ENCODE data around the gene ATP1A2.
"Not testable (repeated sequence)": the region's sequence is repeated elsewhere in the genome, so short reads cannot be mapped to it uniquely, and the experiment has no call there.

The ATP1A2 gene

GRCh38 chr1:160126342-160126741 is 10.8 kb downstream of the ATP1A2 start:
- not testable (repeated sequence) for DNase-seq

- no peak for DNase-seq
These were observed 11.8 kb downstream of the ATP1A2 start for GRCh38 chr1:160127381-160127780.

GRCh38 chr1:160127865-160128523 is 12.4 kb downstream of the ATP1A2 start:
- no peak for DNase-seq

DNA sequence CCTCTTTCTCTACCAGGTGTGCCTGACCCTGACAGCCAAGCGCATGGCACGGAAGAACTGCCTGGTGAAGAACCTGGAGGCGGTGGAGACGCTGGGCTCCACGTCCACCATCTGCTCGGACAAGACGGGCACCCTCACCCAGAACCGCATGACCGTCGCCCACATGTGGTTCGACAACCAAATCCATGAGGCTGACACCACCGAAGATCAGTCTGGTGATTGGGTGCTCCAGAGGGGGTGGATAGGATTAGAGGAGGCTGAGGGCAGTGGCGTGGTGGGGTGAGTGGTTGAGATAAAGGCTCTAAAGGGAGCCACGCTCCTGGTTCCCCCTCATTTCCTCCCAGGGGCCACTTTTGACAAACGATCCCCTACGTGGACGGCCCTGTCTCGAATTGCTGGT is 13.1 kb downstream of the ATP1A2 start:
- no peak for DNase-seq

GRCh38 chr1:160129046-160129445 is 13.5 kb downstream of the ATP1A2 start:
- DNase-seq = no peak

GRCh38 chr1:160129558-160129957 is 14.0 kb downstream of the ATP1A2 start:
- DNase-seq = no peak

GRCh38 chr1:160129966-160130365 is 14.4 kb downstream of the ATP1A2 start:
- DNase-seq = no peak

DNA sequence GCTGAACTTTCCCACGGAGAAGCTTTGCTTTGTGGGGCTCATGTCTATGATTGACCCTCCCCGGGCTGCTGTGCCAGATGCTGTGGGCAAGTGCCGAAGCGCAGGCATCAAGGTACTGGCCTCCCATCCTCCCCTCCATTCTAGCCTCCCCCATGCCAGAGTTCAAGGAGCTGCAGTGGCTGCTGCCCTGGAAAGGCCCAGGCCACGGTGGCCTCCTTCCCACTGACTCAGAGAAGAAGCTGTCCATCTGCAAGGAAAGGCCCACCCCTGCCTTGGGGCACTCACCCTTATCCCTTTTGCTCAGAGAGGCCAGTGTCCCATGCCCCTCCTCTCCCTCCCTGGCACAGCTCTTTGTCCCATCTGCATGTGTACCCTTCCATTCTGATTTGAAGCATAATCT is 14.9 kb downstream of the ATP1A2 start:
- no peak for DNase-seq

GRCh38 chr1:160130939-160131338 is 15.4 kb downstream of the ATP1A2 start:
- no peak for DNase-seq

- no peak for DNase-seq
These were observed 16.4 kb downstream of the ATP1A2 start for GRCh38 chr1:160131803-160132565.

DNA sequence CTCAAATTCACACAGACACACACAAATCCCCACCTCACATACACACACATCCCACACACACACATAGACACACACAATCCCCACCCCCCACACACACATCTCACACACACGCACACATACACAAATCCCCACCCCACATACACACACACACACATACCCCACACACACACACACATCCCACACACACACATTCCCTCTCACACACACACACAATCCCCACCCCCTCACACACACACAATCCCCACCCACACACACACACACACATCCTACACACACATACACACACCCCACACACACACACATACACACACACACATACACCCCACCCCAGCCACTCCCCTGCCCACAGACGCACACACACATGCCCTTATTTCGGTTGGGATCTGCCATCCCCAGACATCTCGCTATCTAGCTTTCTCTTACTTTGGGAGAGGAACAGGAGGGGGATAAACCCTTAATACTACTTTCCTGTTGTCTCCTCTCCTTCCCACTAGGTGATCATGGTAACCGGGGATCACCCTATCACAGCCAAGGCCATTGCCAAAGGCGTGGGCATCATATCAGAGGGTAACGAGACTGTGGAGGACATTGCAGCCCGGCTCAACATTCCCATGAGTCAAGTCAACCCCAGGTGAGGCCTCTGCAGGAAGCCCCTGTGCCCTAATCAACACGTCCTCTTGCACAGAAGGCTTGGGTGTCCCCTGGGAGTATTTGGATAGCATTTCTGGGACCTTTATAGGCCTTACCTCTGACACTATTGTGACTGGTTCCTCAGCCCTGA is 18.6 kb downstream of the ATP1A2 start:
- DNase-seq = no peak

DNA sequence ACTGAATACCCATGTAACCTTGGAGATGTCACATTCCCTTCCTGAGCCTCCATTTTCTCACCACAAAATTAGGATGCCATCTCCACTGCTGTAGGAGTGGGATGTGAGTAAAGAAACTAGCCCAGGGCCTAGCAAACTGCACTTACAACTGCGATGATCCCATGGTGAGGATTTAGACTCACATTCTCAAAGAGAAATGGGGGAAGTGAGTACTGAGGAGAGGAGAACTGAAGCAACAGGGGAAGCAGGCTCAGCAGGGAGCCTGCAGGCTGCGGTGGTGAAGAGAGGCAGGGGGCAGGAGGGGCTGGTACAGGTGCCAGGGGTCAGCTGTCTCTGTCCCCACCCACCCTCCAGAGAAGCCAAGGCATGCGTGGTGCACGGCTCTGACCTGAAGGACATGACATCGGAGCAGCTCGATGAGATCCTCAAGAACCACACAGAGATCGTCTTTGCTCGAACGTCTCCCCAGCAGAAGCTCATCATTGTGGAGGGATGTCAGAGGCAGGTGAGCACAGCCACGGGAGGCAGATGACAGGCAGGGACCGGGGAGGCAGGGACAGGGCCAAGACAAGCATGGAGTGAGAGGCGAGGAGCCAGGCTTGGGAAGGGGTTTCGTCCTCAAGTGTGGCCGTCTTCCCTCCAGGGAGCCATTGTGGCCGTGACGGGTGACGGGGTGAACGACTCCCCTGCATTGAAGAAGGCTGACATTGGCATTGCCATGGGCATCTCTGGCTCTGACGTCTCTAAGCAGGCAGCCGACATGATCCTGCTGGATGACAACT is 19.4 kb downstream of the ATP1A2 start:
- DNase-seq = no peak

- no peak for DNase-seq
These were observed 20.8 kb downstream of the ATP1A2 start for GRCh38 chr1:160136121-160136925.

GRCh38 chr1:160136926-160137200 is 21.3 kb downstream of the ATP1A2 start:
- no peak for DNase-seq

DNA sequence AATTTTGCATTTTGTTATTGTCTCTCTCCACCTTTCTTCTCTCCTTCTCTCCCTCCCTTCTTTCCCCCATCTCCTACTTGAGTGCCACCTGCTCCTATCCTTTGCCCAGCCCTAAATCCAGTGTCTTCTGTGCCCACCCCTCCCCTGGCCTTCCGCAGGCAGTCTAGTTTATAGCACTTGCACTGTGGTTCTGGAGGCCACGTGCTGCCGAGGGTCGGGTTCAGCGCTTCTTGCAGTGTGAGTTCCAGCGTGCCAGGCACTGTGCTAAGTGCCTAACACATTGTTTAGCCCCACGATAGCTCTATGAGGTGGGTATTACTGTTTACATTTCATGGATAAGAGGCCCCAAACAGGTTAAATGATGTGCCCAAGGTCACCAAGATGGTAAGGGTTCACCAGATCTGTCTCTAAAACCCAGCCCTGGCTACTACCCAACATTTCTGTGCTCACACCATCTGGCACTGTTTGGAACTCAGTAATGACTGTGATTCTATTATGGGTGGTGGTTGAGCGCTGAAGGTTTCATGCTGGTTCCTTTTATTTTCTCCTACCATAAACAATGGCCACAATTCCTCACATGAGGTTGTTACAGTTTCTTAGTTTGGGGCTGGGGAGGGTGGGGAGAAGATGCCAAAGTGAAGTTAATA is 21.8 kb downstream of the ATP1A2 start:
- no peak for DNase-seq

DNA sequence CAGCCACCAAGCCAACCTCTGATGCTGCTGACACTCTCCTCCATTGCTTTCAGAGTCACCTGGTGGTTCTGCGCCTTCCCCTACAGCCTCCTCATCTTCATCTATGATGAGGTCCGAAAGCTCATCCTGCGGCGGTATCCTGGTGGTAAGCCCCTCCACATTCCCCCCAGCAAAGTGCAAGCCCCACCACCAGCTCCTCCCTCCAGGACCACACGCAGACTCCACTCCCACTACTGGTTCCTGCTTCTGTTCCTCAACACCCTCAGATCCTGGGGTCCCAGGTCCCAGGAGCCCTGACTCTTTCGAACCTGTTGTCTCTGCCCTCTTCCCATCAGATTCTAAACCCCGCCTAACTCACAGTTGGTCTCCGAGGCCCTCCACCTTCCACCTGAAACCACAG is 24.3 kb downstream of the ATP1A2 start:
- DNase-seq = no peak

- DNase-seq = no peak
These were observed 28.1 kb downstream of the ATP1A2 start for GRCh38 chr1:160143695-160144094.

- DNase-seq = no peak
These were observed 29.4 kb downstream of the ATP1A2 start for GRCh38 chr1:160144921-160145320.

DNA sequence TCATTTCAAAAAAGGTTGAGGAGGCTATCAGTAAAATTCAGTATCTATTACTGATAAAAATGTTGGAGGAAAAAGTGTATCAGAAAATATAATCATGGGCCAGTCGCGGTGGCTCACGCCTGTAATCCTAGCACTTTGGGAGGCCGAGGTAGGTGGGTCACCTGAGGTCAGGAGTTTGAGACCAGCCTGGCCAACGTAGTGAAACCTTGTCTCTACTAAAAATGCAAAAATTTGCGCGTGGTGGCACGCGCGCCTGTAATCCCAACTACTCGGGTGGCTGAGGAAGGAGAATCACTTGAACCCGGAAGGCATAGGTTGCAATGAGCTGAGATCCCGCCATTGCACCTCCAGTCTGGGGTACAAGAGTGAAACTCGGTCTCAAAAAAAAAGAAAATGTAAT is 30.5 kb downstream of the ATP1A2 start:
- no peak for DNase-seq

GRCh38 chr1:160148121-160148520 is 32.6 kb downstream of the ATP1A2 start:
- DNase-seq = no peak

DNA sequence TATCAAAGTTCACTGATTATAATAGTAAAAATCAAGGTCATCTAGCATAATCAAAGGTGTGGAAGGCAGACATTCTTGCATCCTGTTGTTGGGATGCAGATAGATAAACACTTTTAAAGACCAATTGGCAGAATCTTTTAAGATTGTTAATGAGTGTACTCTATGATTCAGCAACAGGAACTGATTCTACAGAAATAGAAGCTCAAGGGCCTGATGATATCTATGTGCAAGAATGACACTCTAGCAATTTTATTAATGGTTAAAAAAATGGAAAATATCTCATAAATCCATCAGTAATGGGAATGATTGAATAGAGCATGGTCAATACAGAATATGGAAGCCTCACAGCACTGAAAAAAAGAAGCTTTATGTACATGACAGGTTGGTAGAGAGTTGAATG is 33.7 kb downstream of the ATP1A2 start:
- DNase-seq = no peak

GRCh38 chr1:160149716-160150115 is 34.2 kb downstream of the ATP1A2 start:
- DNase-seq = no peak
